H1 (cell line): ENCODE results near the gene BIVM. TPM values are rescaled to one million over a fixed set of nuclear protein-coding genes. Genes with fewer than 3 reads are reported as not detected.

ENCODE experiments used
- CTCF ChIA-PET: fragments of 300-600 bp; sonication (Branson Sonifier 250); formaldehyde crosslinking; loops from one replicate; lab custom pipeline; 2021; ENCODE audit not compliant: partially characterized antibody; lab: Charles Lee
- POLR2A ChIA-PET: fragments of 300-600 bp; sonication (Branson Sonifier 250); formaldehyde crosslinking; loops from one replicate; lab custom pipeline; 2021; ENCODE audit warnings: inconsistent platforms; ENCODE audit not compliant: partially characterized antibody; lab: Charles Lee
- DNase-seq, 2 experiments: peaks; one replicate each; pipeline versions ENCODE4 v3.0.0 to v3.0.0-alpha.2; 2010 to 2022; ENCODE audit warnings: low spot score in 2 of 2, low read depth in 1 of 2, mixed read lengths in 1 of 2
- FAIRE-seq: peaks from 2 replicates; lab custom pipeline; 2011; peaks lifted over from hg19 to GRCh38; lab: Jason Lieb, UNC
- H2AFZ ChIP-seq: 2 replicates; pipeline ENCODE4 v1.8.1; 2012; ENCODE audit warnings: low read length, inconsistent platforms
- H2AK5ac ChIP-seq: 2 replicates; pipeline ENCODE4 v1.6.1; 2013; ENCODE audit warnings: low read depth, low read length
- H2BK120ac ChIP-seq: replicated peaks from 2 replicates; pipeline ENCODE3; 2013; ENCODE audit warnings: low read depth, low read length, inconsistent platforms
- H2BK12ac ChIP-seq: 2 replicates; pipeline ENCODE4 v1.6.1; 2013; ENCODE audit warnings: low read depth, low read length
- H2BK15ac ChIP-seq: 2 replicates; pipeline ENCODE4 v1.6.1; 2013; ENCODE audit warnings: low read length
- H2BK20ac ChIP-seq: 2 replicates; pipeline ENCODE4 v1.6.1; 2013; ENCODE audit warnings: low read length
- H2BK5ac ChIP-seq: 2 replicates; pipeline ENCODE4 v1.6.1; 2013; ENCODE audit warnings: low read depth, low read length
- H3K14ac ChIP-seq: 2 replicates; pipeline ENCODE4 v1.6.1; 2013; ENCODE audit warnings: inconsistent platforms; ENCODE audit not compliant: insufficient read length
- H3K18ac ChIP-seq: 2 replicates; pipeline ENCODE4 v1.6.1; 2013; ENCODE audit warnings: low read length; ENCODE audit errors: extremely low read depth
- H3K23ac ChIP-seq: 2 replicates; pipeline ENCODE4 v1.6.1; 2013; ENCODE audit warnings: inconsistent platforms; ENCODE audit not compliant: insufficient read length
- H3K23me2 ChIP-seq: 2 replicates; pipeline ENCODE4 v1.6.1; 2013; ENCODE audit warnings: low read depth, low read length
- H3K27ac ChIP-seq: 2 replicates; pipeline ENCODE4 v1.6.1; 2011; ENCODE audit warnings: low read depth, low read length, inconsistent platforms
- H3K27me3 ChIP-seq, 4 experiments: replicated peaks in 1 of 4; 1 replicate in 1 of 4; 2 replicates in 3 of 4; pipeline versions ENCODE4 v1.6.1 to v1.8.1; 2011 to 2013; ENCODE audit warnings: low read length in 3 of 4, mild to moderate bottlenecking in 3 of 4, inconsistent platforms in 2 of 4, mixed read lengths in 2 of 4, moderate library complexity in 1 of 4; ENCODE audit not compliant: control insufficient read depth in 3 of 4, insufficient read depth in 3 of 4; ENCODE audit errors: extremely low read depth in 1 of 4
- H3K36me3 ChIP-seq, 4 experiments: 2 replicates each; pipeline versions ENCODE4 v1.6.1 to v1.8.1; 2011 to 2013; ENCODE audit warnings: mild to moderate bottlenecking in 4 of 4, low read length in 3 of 4, moderate library complexity in 2 of 4, control low read depth in 1 of 4, inconsistent platforms in 1 of 4; ENCODE audit not compliant: insufficient read depth in 4 of 4, control insufficient read depth in 2 of 4
- H3K4ac ChIP-seq: replicated peaks from 2 replicates; pipeline ENCODE3; 2013; ENCODE audit warnings: low read length, low read depth, mixed read lengths, inconsistent platforms; ENCODE audit not compliant: insufficient read length
- H3K4me1 ChIP-seq, 4 experiments: replicated peaks in 1 of 4; 1 replicate in 1 of 4; 2 replicates in 3 of 4; pipeline versions ENCODE4 v1.6.1 to v1.8.1; 2011 to 2013; ENCODE audit warnings: low read length in 3 of 4, inconsistent platforms in 2 of 4, mixed read lengths in 1 of 4; ENCODE audit not compliant: insufficient read depth in 4 of 4, control insufficient read depth in 3 of 4
- H3K4me2 ChIP-seq, 2 experiments: 2 replicates each; pipeline versions ENCODE4 v1.6.1 to v1.8.1; 2011 to 2013; ENCODE audit warnings: low read depth in 2 of 2, low read length in 2 of 2, control low read depth in 1 of 2, inconsistent platforms in 1 of 2, mild to moderate bottlenecking in 1 of 2; ENCODE audit not compliant: insufficient read depth in 1 of 2
- H3K4me3 ChIP-seq, 4 experiments: fragments of 200-600, 300-600 bp in 1 of 4; sonication (generic), shearing (Covaris generic), sonication (Bioruptor Twin) in 1 of 4; 2 replicates each; pipeline versions ENCODE4 v1.5.1 to v1.8.1; 2011 to 2016; ENCODE audit warnings: low read length in 4 of 4, low read depth in 3 of 4, control low read depth in 2 of 4, inconsistent platforms in 2 of 4, mild to moderate bottlenecking in 2 of 4, mixed read lengths in 1 of 4, moderate library complexity in 1 of 4; ENCODE audit not compliant: insufficient read depth in 2 of 4; ENCODE audit errors: extremely low read depth in 1 of 4
- H3K56ac ChIP-seq: replicated peaks from 2 replicates; pipeline ENCODE3; 2013; ENCODE audit warnings: low read depth, mild to moderate bottlenecking, mixed read lengths, low read length, inconsistent platforms; ENCODE audit not compliant: insufficient read length
- H3K79me1 ChIP-seq: 2 replicates; pipeline ENCODE4 v1.6.1; 2013; ENCODE audit warnings: low read depth, low read length, control low read depth
- H3K79me2 ChIP-seq, 2 experiments: 2 replicates each; pipeline versions ENCODE4 v1.6.1 to v1.8.1; 2012 to 2013; ENCODE audit warnings: low read length in 2 of 2, mild to moderate bottlenecking in 2 of 2, inconsistent platforms in 1 of 2; ENCODE audit not compliant: insufficient read depth in 2 of 2, control insufficient read depth in 1 of 2
- H3K9ac ChIP-seq, 4 experiments: replicated peaks in 1 of 4; 1 replicate in 1 of 4; 2 replicates in 3 of 4; pipeline versions ENCODE4 v1.6.1 to v1.8.1; 2011 to 2013; ENCODE audit warnings: low read depth in 3 of 4, low read length in 3 of 4, control low read depth in 2 of 4, mild to moderate bottlenecking in 2 of 4, moderate library complexity in 2 of 4, inconsistent platforms in 1 of 4; ENCODE audit errors: extremely low read depth in 1 of 4
- H3K9me3 ChIP-seq, 2 experiments: 2 replicates each; pipeline versions ENCODE4 v1.6.1 to v1.8.1; 2012 to 2013; ENCODE audit warnings: mild to moderate bottlenecking in 2 of 2, moderate library complexity in 2 of 2, control low read depth in 1 of 2, inconsistent platforms in 1 of 2, low read depth in 1 of 2, low read length in 1 of 2, mixed read lengths in 1 of 2; ENCODE audit not compliant: insufficient read depth in 2 of 2
- H4K20me1 ChIP-seq, 2 experiments: replicated peaks in 1 of 2; 2 replicates each; pipeline versions ENCODE3 to v1.8.1; 2011 to 2013; ENCODE audit warnings: inconsistent platforms in 2 of 2, low read length in 2 of 2, mild to moderate bottlenecking in 1 of 2; ENCODE audit not compliant: insufficient read depth in 2 of 2, control insufficient read depth in 1 of 2
- H4K5ac ChIP-seq: 2 replicates; pipeline ENCODE4 v1.6.1; 2013; ENCODE audit warnings: low read length, low read depth, mixed read lengths, inconsistent platforms; ENCODE audit not compliant: insufficient read length
- H4K8ac ChIP-seq: 2 replicates; pipeline ENCODE4 v1.8.0; 2013; ENCODE audit warnings: mild to moderate bottlenecking, moderate library complexity, low read length, inconsistent platforms; ENCODE audit not compliant: insufficient read depth; ENCODE audit errors: extremely low read depth
- H4K91ac ChIP-seq: replicated peaks from 2 replicates; pipeline ENCODE3; 2013; ENCODE audit warnings: low read length, mixed read lengths, inconsistent platforms; ENCODE audit not compliant: insufficient read length
- ASH2L ChIP-seq: fragments of 200-600, 300-600 bp; sonication (generic); IDR thresholded peaks from one replicate; pipeline ENCODE4 v1.7.1; 2017; ENCODE audit warnings: low read length
- CBX8 ChIP-seq: fragments of 300-800, 300-1000 bp; sonication (generic); IDR thresholded peaks from 2 replicates; pipeline ENCODE4 v1.7.1; 2016; ENCODE audit warnings: low read depth, low read length, borderline replicate concordance
- EZH2 ChIP-seq: fragments of 200-600 bp; sonication (generic); IDR thresholded peaks from 2 replicates; pipeline ENCODE4 v1.7.1; 2012; ENCODE audit warnings: low read depth, mild to moderate bottlenecking, moderate library complexity, low read length, inconsistent platforms; ENCODE audit not compliant: severe bottlenecking
- HDAC6 ChIP-seq: IDR thresholded peaks from one replicate; pipeline ENCODE4 v1.7.1; 2012; ENCODE audit warnings: low read depth, mild to moderate bottlenecking, inconsistent platforms, low read length, moderate library complexity
- WGBS, 2 experiments: shearing (Covaris generic) in 1 of 2; methylation state at CpG; one replicate each; pipeline versions ENCODE4 v1.1.6 to v1.1.7; 2013 to 2015; ENCODE audit warnings: low lambda C conversion rate in 2 of 2, mixed read lengths in 2 of 2, inconsistent platforms in 1 of 2, low coverage in 1 of 2, missing lambda C conversion rate in 1 of 2; ENCODE audit not compliant: insufficient replicate concordance in 2 of 2, insufficient coverage in 1 of 2, insufficient read length in 1 of 2; ENCODE audit errors: extremely low coverage in 1 of 2, missing lambda C conversion rate in 1 of 2; 5-methylcytosine and 5-hydroxymethylcytosine counted together
- polyA plus RNA-seq, 7 experiments: library from polyadenylated mRNA; depleted of rRNA in 3 of 7; stranded (reverse) in 5 of 7; unstranded in 2 of 7; fragments of >200 nt in 5 of 7; fragments of 200-250 nt in 2 of 7; gene quantifications; 1 replicate in 5 of 7; 2 replicates in 1 of 7; 4 replicates in 1 of 7; pipeline versions ENCODE4 v1.2.1 to v1.2.3, GENCODE V29; 2011 to 2013; ENCODE audit warnings: missing spikeins in 2 of 7, mixed read lengths in 2 of 7
- total RNA-seq: library from RNA; stranded (reverse); fragmentation: NEBNext Ultra II Directional; extraction: Animal tissue kit (Norgen Biotek cat#: 25700); gene quantifications from 2 replicates; pipeline ENCODE4 v1.2.1, GENCODE V29; 2021

BIVM gene
- total and polyA plus RNA-seq, 2 of the 8 experiments (the other 6 are each of a cell fraction or from before 2014, with no cell fraction given) = 1.8 to 5.5 TPM

GRCh38 chr13:102878481-102878880 is 79.6 kb downstream of the BIVM start:
- Histone ChIP-seq H2BK15ac (no peak overlapping the region), H3K9ac (no peak overlapping the region), H3K56ac (no peak overlapping the region), H3K27ac (no peak overlapping the region), H3K18ac (no peak overlapping the region), H2BK5ac (no peak overlapping the region; the same call in 1 of the 2 replicates), H4K8ac (no peak overlapping the region), H3K14ac (no peak overlapping the region), H2AK5ac (no peak overlapping the region), H4K91ac (no peak overlapping the region), H3K79me1 (no peaks in the 10 kb centered on the region), H2BK12ac (no peak overlapping the region), H3K27me3 (no peaks in the 10 kb centered on the region), H3K79me2 (no peaks in the 10 kb centered on the region), H3K23me2 (no peaks in the 10 kb centered on the region), H3K4me1 (peaks cover 0 to 4% (median 3%) of the 10 kb centered on the region in 4 experiments; a peak in 2 of 7 replicates), H4K20me1 (no peaks in the 10 kb centered on the region), H3K9me3 (no peaks in the 10 kb centered on the region), H4K5ac (no peak overlapping the region), H3K4me2 (no peak overlapping the region), H2BK20ac (no peak overlapping the region), H3K23ac (no peak overlapping the region), H3K36me3 (peaks cover 0 to 6% (median 1%) of the 10 kb centered on the region in 4 experiments; a peak in 3 of 8 replicates), H2BK120ac (no peak overlapping the region), H2AFZ (no peak overlapping the region), H3K4me3 (no peak overlapping the region), H3K4ac (no peak overlapping the region)
- TF ChIP-seq EZH2 (no peak), CBX8 (no peak), ASH2L (no peak), HDAC6 (no peak)
- POLR2A ChIA-PET = no interaction called here
- FAIRE-seq = no peak
- no peak for DNase-seq
- 81% methylated on average over 5 of the region's 5 CpGs; no CpG with 5 or more reads in 1 of the 2 experiments for WGBS, 2 experiments
- CTCF ChIA-PET = interaction anchor here (1.0 to 1.7 kb wide), 2 partner anchors 8 to 13 kb away, joined by 3 to 4 read pairs; no protein-coding TSS in a partner anchor
